Measurements from ENCODE around the gene SLC15A2.
"Not testable (repeated sequence)": the region's sequence is repeated elsewhere in the genome, so short reads cannot be mapped to it uniquely, and the experiment has no call there.

GRCh38 chr3:121938141-121938855, 44.1 kb downstream of the SLC15A2 start:
- not testable (repeated sequence) for TF ChIP-seq EP300, CTCF (IDR thresholded peaks at IDR 0.05)

All from ovary (tissue), 3 donors.